ENCODE data around the gene AP2B1.
"Not testable (repeated sequence)": the region's sequence is repeated elsewhere in the genome, so short reads cannot be mapped to it uniquely, and the experiment has no call there.

DNA sequence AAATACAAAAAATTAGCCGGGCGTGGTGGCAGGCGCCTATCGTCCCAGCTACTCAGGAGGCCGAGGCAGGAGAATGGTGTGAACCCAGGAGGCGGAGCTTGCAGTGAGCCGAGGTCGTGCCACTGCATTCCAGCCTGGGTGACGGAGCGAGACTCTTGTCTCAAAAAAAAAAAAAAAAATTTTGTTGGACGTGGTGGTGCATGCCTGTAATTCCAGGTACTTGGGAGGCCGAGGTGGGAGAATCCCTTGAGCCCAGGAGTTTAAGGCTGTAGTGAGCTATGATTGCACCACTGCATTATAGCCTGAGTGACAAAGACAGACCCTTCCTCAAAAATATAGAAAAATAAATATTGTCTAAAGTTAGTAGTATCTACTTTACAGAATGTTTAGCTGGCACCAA, 23.6 kb downstream of the AP2B1 start:
- TF ChIP-seq, protein P1, sequence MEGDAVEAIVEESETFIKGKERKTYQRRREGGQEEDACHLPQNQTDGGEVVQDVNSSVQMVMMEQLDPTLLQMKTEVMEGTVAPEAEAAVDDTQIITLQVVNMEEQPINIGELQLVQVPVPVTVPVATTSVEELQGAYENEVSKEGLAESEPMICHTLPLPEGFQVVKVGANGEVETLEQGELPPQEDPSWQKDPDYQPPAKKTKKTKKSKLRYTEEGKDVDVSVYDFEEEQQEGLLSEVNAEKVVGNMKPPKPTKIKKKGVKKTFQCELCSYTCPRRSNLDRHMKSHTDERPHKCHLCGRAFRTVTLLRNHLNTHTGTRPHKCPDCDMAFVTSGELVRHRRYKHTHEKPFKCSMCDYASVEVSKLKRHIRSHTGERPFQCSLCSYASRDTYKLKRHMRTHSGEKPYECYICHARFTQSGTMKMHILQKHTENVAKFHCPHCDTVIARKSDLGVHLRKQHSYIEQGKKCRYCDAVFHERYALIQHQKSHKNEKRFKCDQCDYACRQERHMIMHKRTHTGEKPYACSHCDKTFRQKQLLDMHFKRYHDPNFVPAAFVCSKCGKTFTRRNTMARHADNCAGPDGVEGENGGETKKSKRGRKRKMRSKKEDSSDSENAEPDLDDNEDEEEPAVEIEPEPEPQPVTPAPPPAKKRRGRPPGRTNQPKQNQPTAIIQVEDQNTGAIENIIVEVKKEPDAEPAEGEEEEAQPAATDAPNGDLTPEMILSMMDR (IDR thresholded peaks at IDR 0.05; ENCODE audit: low read length) = not testable (repeated sequence)
- TF ChIP-seq EZH2 (optimal IDR thresholded peaks at IDR 0.05; ENCODE audit: low read depth, low read length); EZH2phosphoT487 (IDR thresholded peaks at IDR 0.05; ENCODE audit: low read length): not testable (repeated sequence)
